ENCODE data around the gene SLC35E4. TPM values are rescaled to one million over a fixed set of nuclear protein-coding genes. Genes with fewer than 3 reads are reported as not detected.

SLC35E4 gene
- total and polyA plus RNA-seq, 9 of the 15 experiments (the other 6 are each of a cell fraction or from before 2014, with no cell fraction given), result 0.06 to 2.3 (median 0.86) TPM; not detected in 1

DNA sequence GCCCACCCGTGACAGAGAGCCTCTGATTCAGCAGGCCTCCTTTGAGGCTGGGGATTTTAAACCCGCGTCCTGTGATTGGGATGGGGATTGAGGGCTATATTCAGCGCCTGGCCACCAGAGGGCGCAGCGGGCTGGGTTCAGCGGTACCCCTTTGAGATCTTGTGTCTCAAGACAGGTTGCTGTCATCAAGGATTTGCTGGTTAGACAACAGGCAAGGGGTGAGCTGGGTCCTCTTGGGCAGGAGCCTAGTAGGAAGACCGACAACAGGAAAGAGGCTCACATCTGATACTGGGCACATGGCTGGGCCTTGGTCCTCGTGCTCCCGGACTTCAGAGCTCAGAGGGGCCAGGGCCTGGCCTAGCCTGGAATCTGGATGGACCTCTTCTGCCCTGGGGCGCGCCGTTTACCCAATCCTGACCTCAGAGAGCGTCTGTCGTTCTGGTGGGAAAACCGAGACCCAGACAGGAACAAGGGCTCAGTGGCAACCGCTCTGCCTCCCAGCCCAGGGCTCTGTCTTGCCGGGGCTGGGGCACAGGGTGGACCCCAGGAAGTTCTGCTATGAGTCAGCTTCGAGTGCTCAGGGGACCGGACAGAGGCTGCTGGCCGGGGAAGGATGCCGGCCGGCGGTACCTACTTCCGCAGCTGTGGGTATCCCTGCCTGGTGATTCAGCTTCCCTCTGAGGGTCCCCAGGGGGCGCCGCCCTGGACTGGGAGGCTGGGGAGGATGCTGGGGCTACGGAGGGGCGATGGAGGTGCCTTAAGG lies 929 bp upstream of the SLC35E4 start:
- CTCF ChIA-PET (ENCODE audit: low intra/inter-chr PET ratio), result interaction anchor here (0.6 to 2.3 kb wide), 3 partner anchors 30 to 256 kb away, joined by 3 to 34 read pairs (median 3); no protein-coding TSS in a partner anchor
- in situ Hi-C loops (cut with MboI) (loop anchor here (5.0 kb wide), 1 partner anchor 123 kb away; no protein-coding TSS in a partner anchor), intact Hi-C loops (cut with micrococcal nuclease) (loop anchor here (1.0 kb wide), 1 partner anchor 121 kb away; no protein-coding TSS in a partner anchor)
- ATAC-seq (peak; percentile 84), FAIRE-seq (peak; percentile 88), DNase-seq (ENCODE audit: extremely low read depth in 1 of 4, low spot score in 3 of 4) (peak; percentile 68 to 83 (median 77))
- WGBS (ENCODE audit: insufficient coverage, low coverage, missing lambda C conversion rate), result 14% methylated on average over 22 of the region's 29 CpGs
- H3K36me3 ChIP-seq (ENCODE audit: control insufficient read depth, insufficient read depth, low read length), result no peaks in the 10 kb centered on the region
- peaks cover 5 to 28% of the 10 kb centered on the region in 2 experiments; a peak in 4 of 5 replicates for H3K4me1 ChIP-seq (replicated peaks in 1 of 2; ENCODE audit: control insufficient read depth in 2 of 2, insufficient read depth in 2 of 2, low read length in 2 of 2)
- POLR2A ChIA-PET, result interaction anchor here (0.6 to 2.5 kb wide), 5 partner anchors 32 to 120 kb away, joined by 3 to 13 read pairs (median 4); no protein-coding TSS in a partner anchor
- no peaks in the 10 kb centered on the region for H3K9me1 ChIP-seq (ENCODE audit: control insufficient read depth, insufficient read depth, low read length)
- no peaks in the 10 kb centered on the region for H4K20me1 ChIP-seq (replicated peaks; ENCODE audit: control insufficient read depth, insufficient read depth, low read length)
- H3K4me2 ChIP-seq (ENCODE audit: insufficient read depth, low read length), result peak overlapping the region; percentile 55
- BruUV-seq (replicated peaks), result no TSS peak
- H3K4me3 ChIP-seq, result no peak overlapping the region
- peak overlapping the region; percentile 80 for H2AFZ ChIP-seq (ENCODE audit: low read depth, low read length)
- H3K79me2 ChIP-seq (ENCODE audit: control insufficient read depth, insufficient read depth, low read length), result no peaks in the 10 kb centered on the region
- no peaks in the 10 kb centered on the region for H3K9me3 ChIP-seq (replicated peaks; ENCODE audit: control insufficient read depth, insufficient read depth, low read depth, low read length)
- H3K9ac ChIP-seq (ENCODE audit: insufficient read depth in 1 of 2, low read depth in 2 of 2, low read length in 2 of 2), result no peak overlapping the region
- H3K27ac ChIP-seq (ENCODE audit: extremely low read depth, low read depth, low read length), result no peak overlapping the region
- no peaks in the 10 kb centered on the region for H3K27me3 ChIP-seq (ENCODE audit: control insufficient read depth in 2 of 2, insufficient read depth in 2 of 2, low read length in 2 of 2)
- no peak for TF ChIP-seq TARDBP (IDR thresholded peaks at IDR 0.05)
- TF ChIP-seq SMARCA5 (IDR thresholded peaks at IDR 0.05), result no peak
- TF ChIP-seq, protein P1, sequence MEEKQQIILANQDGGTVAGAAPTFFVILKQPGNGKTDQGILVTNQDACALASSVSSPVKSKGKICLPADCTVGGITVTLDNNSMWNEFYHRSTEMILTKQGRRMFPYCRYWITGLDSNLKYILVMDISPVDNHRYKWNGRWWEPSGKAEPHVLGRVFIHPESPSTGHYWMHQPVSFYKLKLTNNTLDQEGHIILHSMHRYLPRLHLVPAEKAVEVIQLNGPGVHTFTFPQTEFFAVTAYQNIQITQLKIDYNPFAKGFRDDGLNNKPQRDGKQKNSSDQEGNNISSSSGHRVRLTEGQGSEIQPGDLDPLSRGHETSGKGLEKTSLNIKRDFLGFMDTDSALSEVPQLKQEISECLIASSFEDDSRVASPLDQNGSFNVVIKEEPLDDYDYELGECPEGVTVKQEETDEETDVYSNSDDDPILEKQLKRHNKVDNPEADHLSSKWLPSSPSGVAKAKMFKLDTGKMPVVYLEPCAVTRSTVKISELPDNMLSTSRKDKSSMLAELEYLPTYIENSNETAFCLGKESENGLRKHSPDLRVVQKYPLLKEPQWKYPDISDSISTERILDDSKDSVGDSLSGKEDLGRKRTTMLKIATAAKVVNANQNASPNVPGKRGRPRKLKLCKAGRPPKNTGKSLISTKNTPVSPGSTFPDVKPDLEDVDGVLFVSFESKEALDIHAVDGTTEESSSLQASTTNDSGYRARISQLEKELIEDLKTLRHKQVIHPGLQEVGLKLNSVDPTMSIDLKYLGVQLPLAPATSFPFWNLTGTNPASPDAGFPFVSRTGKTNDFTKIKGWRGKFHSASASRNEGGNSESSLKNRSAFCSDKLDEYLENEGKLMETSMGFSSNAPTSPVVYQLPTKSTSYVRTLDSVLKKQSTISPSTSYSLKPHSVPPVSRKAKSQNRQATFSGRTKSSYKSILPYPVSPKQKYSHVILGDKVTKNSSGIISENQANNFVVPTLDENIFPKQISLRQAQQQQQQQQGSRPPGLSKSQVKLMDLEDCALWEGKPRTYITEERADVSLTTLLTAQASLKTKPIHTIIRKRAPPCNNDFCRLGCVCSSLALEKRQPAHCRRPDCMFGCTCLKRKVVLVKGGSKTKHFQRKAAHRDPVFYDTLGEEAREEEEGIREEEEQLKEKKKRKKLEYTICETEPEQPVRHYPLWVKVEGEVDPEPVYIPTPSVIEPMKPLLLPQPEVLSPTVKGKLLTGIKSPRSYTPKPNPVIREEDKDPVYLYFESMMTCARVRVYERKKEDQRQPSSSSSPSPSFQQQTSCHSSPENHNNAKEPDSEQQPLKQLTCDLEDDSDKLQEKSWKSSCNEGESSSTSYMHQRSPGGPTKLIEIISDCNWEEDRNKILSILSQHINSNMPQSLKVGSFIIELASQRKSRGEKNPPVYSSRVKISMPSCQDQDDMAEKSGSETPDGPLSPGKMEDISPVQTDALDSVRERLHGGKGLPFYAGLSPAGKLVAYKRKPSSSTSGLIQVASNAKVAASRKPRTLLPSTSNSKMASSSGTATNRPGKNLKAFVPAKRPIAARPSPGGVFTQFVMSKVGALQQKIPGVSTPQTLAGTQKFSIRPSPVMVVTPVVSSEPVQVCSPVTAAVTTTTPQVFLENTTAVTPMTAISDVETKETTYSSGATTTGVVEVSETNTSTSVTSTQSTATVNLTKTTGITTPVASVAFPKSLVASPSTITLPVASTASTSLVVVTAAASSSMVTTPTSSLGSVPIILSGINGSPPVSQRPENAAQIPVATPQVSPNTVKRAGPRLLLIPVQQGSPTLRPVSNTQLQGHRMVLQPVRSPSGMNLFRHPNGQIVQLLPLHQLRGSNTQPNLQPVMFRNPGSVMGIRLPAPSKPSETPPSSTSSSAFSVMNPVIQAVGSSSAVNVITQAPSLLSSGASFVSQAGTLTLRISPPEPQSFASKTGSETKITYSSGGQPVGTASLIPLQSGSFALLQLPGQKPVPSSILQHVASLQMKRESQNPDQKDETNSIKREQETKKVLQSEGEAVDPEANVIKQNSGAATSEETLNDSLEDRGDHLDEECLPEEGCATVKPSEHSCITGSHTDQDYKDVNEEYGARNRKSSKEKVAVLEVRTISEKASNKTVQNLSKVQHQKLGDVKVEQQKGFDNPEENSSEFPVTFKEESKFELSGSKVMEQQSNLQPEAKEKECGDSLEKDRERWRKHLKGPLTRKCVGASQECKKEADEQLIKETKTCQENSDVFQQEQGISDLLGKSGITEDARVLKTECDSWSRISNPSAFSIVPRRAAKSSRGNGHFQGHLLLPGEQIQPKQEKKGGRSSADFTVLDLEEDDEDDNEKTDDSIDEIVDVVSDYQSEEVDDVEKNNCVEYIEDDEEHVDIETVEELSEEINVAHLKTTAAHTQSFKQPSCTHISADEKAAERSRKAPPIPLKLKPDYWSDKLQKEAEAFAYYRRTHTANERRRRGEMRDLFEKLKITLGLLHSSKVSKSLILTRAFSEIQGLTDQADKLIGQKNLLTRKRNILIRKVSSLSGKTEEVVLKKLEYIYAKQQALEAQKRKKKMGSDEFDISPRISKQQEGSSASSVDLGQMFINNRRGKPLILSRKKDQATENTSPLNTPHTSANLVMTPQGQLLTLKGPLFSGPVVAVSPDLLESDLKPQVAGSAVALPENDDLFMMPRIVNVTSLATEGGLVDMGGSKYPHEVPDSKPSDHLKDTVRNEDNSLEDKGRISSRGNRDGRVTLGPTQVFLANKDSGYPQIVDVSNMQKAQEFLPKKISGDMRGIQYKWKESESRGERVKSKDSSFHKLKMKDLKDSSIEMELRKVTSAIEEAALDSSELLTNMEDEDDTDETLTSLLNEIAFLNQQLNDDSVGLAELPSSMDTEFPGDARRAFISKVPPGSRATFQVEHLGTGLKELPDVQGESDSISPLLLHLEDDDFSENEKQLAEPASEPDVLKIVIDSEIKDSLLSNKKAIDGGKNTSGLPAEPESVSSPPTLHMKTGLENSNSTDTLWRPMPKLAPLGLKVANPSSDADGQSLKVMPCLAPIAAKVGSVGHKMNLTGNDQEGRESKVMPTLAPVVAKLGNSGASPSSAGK (IDR thresholded peaks at IDR 0.05), result no peak
- TF ChIP-seq MAFG (tag; conservative IDR thresholded peaks at IDR 0.05), result no peak
- TF ChIP-seq NFATC3 (IDR thresholded peaks at IDR 0.05), result no peak
- TF ChIP-seq, protein P2, sequence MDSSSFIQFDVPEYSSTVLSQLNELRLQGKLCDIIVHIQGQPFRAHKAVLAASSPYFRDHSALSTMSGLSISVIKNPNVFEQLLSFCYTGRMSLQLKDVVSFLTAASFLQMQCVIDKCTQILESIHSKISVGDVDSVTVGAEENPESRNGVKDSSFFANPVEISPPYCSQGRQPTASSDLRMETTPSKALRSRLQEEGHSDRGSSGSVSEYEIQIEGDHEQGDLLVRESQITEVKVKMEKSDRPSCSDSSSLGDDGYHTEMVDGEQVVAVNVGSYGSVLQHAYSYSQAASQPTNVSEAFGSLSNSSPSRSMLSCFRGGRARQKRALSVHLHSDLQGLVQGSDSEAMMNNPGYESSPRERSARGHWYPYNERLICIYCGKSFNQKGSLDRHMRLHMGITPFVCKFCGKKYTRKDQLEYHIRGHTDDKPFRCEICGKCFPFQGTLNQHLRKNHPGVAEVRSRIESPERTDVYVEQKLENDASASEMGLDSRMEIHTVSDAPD (CRISPR knock-in tag; IDR thresholded peaks at IDR 0.05), result no peak
- TF ChIP-seq ZNF3 (CRISPR knock-in tag; IDR thresholded peaks at IDR 0.05), result no peak
- no peak for TF ChIP-seq SIX5 (IDR thresholded peaks at IDR 0.05; ENCODE audit: borderline replicate concordance in 1 of 2, insufficient read depth in 1 of 2, low read depth in 1 of 2, low read length in 2 of 2)
